VCaP (cell line): Measurements from ENCODE around the gene C1orf174.

Experiments
- H3K27ac ChIP-seq: fragments of 450-650 bp; 2 replicates; pipeline ENCODE4 v1.5.1; 2017
- TF ChIP-seq, protein P1 (sequence below): fragments of 450-650 bp; conservative IDR thresholded peaks from 2 replicates; pipeline ENCODE4 v1.5.1; 2017; ENCODE audit warnings: mild to moderate bottlenecking, moderate library complexity

C1orf174 gene

DNA sequence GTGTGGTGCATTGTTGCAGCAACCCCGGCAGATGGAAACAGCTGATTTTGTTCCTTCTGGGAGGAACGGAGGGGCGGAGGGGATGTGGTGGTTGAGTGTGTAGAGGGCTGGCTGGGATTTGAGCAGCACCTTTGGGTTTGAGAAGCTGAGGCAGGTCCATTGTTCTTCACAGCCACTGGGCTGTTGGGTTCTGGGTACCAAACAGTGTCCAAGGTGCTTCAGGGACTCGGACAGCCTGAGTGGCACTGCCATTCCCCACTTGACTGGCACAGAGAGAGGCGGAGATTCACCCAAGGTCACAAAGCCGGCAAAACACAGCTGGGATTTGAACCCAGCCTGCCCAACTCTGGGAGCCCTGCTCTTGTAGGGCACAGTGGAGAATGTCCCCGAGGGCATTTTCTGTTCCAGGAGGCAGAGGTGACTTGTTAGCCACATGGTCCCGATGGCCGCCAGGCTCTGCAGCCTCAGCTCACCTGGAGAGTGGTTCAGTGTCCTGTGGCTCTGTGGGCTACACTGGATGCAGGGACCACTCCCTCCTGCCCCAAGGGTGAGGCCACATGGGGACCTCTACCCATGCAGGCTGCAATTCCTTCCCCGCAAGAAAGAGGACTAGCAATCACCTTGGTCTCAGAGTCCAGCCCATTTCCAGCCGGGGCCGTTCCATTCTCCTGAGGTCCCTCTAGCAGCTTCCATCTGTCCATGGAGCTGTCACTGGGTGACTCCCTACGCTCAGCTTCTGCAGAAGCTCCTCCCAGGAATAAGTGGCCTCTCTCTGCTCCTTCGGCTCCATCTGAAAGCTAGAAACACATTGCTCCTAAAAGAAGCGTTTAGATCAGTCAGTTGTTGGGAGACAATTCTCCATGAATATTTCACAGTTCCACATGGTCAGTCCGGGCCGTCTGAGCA lies 31.2 kb upstream of the C1orf174 start:
- no peak overlapping the region for H3K27ac ChIP-seq
- TF ChIP-seq, protein P1, sequence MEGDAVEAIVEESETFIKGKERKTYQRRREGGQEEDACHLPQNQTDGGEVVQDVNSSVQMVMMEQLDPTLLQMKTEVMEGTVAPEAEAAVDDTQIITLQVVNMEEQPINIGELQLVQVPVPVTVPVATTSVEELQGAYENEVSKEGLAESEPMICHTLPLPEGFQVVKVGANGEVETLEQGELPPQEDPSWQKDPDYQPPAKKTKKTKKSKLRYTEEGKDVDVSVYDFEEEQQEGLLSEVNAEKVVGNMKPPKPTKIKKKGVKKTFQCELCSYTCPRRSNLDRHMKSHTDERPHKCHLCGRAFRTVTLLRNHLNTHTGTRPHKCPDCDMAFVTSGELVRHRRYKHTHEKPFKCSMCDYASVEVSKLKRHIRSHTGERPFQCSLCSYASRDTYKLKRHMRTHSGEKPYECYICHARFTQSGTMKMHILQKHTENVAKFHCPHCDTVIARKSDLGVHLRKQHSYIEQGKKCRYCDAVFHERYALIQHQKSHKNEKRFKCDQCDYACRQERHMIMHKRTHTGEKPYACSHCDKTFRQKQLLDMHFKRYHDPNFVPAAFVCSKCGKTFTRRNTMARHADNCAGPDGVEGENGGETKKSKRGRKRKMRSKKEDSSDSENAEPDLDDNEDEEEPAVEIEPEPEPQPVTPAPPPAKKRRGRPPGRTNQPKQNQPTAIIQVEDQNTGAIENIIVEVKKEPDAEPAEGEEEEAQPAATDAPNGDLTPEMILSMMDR, result no peak

DNA sequence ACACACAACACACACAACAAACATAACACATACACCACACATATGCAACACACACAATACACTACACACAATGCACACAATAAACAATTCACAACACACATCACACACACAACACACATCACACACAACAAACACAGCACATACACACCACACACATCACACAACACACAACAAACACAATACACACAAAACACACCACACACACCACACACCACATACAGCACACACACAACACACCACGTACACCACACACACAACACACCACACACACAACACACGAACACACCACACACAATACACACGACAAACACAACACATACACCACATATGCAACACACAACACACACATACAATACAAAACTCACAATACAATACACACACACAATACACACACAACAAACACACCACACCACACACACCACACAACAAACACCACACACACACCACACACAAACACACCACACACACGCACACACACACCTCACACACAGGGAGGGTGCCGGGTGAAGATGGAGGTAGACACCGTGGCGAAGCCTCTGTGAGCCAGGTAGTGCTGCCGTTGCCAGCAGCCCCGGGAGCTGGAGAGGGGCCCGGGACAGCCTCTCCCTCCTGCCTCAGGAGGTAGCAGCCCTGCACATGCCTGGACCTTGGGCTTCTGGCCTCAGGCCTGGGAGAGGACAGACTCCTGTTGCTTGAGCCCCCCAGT lies 30.4 kb upstream of the C1orf174 start:
- TF ChIP-seq, protein P1, result no peak
- H3K27ac ChIP-seq, result no peak overlapping the region

DNA sequence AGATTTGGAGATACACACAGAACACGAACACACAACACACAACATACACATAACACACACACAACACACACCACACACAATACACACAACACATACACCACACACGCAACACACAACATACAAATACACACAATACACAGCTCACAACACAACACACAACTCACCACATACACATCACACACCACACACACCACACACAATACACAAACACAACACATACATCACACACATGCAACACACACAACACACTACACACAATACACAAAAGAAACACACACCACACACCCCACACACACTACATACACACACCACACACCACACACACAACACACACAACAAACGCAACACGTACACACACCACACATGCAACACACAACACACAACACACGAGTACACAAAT lies 29.1 kb upstream of the C1orf174 start:
- H3K27ac ChIP-seq, result no peak overlapping the region
- TF ChIP-seq, protein P1, result no peak

DNA sequence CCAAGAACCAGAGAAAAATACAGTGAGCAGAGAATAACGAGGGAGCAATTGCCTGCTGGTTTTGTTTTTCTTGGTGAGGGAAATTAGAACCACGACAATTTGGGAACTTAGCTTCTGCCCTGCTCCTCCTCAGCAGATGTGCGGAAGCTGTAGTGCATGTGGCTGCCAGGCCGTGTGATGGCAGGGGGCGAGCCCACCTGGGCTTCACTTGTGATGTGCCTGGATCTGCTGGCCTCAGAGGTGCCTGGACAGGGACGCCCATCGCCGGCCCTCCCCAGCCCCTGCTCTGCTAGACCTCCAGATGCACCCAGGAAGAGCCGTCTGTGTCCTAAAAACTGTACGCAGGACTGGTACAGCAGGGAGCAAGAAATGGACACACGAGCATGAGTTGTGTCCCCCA lies 28.5 kb upstream of the C1orf174 start:
- no peak overlapping the region for H3K27ac ChIP-seq
- TF ChIP-seq, protein P1, result no peak

DNA sequence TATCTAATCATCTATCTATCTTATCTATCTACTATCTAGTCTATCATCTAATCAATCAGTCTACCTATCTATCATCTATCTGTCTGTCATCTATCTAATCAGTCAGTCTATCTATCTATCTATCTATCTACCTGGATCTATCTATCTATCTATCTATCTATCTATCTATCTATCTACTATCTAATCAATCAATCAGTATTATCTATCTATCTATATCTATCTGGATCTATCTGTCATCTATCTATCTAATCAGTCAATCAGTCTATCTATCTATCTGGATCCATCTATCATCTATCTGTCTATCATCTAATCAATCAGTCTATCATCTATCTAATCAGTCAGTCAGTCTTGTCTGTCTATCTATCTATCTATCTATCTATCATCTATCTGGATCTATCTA lies 26.9 kb upstream of the C1orf174 start:
- TF ChIP-seq, protein P1, result no peak
- H3K27ac ChIP-seq, result no peak overlapping the region

DNA sequence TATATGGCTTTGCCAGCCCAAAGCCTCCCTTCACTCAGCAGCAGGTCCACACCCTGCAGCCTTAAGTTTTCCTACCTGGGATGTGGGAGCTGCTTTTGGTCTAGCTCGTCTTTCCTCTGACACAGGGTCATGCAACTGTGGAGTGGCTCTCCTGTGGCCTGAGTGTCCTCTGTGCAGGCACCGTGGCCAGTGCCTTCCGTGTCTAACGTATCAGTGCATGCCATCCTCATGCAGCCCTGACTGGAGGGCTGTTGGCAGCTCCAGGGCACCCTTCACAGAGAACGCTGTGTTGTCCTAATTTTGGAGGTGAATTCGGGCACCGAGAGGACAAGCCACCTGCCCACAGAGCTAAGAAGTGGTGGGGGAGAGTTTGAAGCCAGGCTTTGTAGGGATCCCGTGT lies 25.7 kb upstream of the C1orf174 start:
- no peak overlapping the region for H3K27ac ChIP-seq
- TF ChIP-seq, protein P1, result no peak

DNA sequence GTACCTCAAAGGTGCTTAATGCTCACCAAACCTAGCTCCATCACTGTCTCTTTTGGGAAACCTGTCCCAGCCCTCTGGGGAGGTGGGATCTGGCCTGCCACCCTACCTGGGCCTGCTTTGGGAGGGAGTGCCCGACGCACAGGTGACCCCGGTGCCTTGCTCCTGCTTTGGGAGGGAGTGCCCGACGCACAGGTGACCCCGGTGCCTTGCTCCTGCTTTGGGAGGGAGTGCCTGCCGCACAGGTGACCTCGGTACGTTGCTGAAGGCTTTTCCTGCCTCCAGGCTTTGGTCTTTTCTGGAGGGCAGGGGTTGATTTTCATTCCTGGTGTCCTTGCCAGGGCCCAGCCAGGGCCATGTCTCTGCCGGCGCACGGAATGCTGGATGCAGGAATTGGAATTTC lies 25.2 kb upstream of the C1orf174 start:
- H3K27ac ChIP-seq, result no peak overlapping the region
- TF ChIP-seq, protein P1, result no peak
